A673 (cell line): ENCODE data around the gene TET1. TPM values are rescaled to one million over a fixed set of nuclear protein-coding genes. Genes with fewer than 3 reads are reported as not detected.

Source experiments
- BruUV-seq: library from RNA; stranded (reverse); fragments of 400-500 nt; replicated peaks from 2 replicates; lab custom pipeline; 2021; lab: Mats Ljungman, UMichigan
- CTCF ChIA-PET: fragments of 300-600 bp; sonication (Branson Sonifier 250); formaldehyde crosslinking; loops from one replicate; lab custom pipeline; 2022; ENCODE audit warnings: antibody characterized with exemption; lab: Charles Lee
- POLR2A ChIA-PET: fragments of 300-600 bp; sonication (Branson Sonifier 250); formaldehyde crosslinking; loops from one replicate; lab custom pipeline; 2022; ENCODE audit warnings: antibody characterized with exemption; ENCODE audit not compliant: low non-redundant PET; lab: Charles Lee
- DNase-seq: peaks from one replicate; pipeline ENCODE4 v3.0.0-alpha.2; 2015; ENCODE audit warnings: low spot score
- H3K27ac ChIP-seq: fragments of 200-600 bp; sonication (generic); 2 replicates; pipeline ENCODE4 v1.5.1; 2016; ENCODE audit warnings: mixed run types, low read depth, mild to moderate bottlenecking, mixed read lengths, antibody characterized with exemption, low read length; ENCODE audit not compliant: poor library complexity, severe bottlenecking
- H3K27me3 ChIP-seq: fragments of 200-600 bp; sonication (generic); replicated peaks from 2 replicates; pipeline ENCODE4 v1.6.1; 2017; ENCODE audit warnings: mixed run types, low read depth, mild to moderate bottlenecking, mixed read lengths, antibody characterized with exemption, low read length; ENCODE audit not compliant: insufficient read depth, poor library complexity
- H3K36me3 ChIP-seq: fragments of 200-600 bp; sonication (generic); 2 replicates; pipeline ENCODE4 v1.6.1; 2016; ENCODE audit warnings: mixed run types, mild to moderate bottlenecking, mixed read lengths, antibody characterized with exemption, low read length; ENCODE audit not compliant: insufficient read depth, poor library complexity, severe bottlenecking
- H3K4me1 ChIP-seq: fragments of 200-600 bp; sonication (generic); 2 replicates; pipeline ENCODE4 v1.6.1; 2017; ENCODE audit warnings: mixed run types, mild to moderate bottlenecking, mixed read lengths, antibody characterized with exemption, low read length; ENCODE audit not compliant: insufficient read depth, poor library complexity, severe bottlenecking
- H3K4me3 ChIP-seq: fragments of 200-600 bp; sonication (generic); 2 replicates; pipeline ENCODE4 v1.5.1; 2016; ENCODE audit warnings: low read depth, mixed run types, mild to moderate bottlenecking, mixed read lengths, low read length; ENCODE audit not compliant: poor library complexity, severe bottlenecking
- H3K9me3 ChIP-seq: fragments of 200-600 bp; sonication (generic); 2 replicates; pipeline ENCODE4 v1.6.1; 2016; ENCODE audit warnings: mixed run types, low read depth, mild to moderate bottlenecking, mixed read lengths, antibody characterized with exemption, low read length; ENCODE audit not compliant: poor library complexity, severe bottlenecking
- EZH2 ChIP-seq: fragments of 200-600 bp; sonication (generic); IDR thresholded peaks from 2 replicates; pipeline ENCODE4 v1.6.1; 2017; ENCODE audit warnings: borderline replicate concordance, low read depth, mild to moderate bottlenecking, mixed read lengths, antibody characterized with exemption, low read length; ENCODE audit not compliant: poor library complexity, severe bottlenecking
- intact Hi-C: fragments of 100-400 bp; cut with micrococcal nuclease; formaldehyde crosslinking; loops from one replicate; pipeline ENCODE4 v1.10.0; 2022; ENCODE audit not compliant: unreplicated experiment
- total RNA-seq: library from RNA; stranded (reverse); gene quantifications from 2 replicates; pipeline ENCODE4 v1.2.3, GENCODE V29; 2021
- TF ChIP-seq, protein P1 (sequence below): fragments of 300-800, 200-600 bp; sonication (generic); conservative IDR thresholded peaks from 2 replicates; pipeline ENCODE4 v1.5.1; 2017; ENCODE audit warnings: low read depth, mild to moderate bottlenecking, antibody characterized with exemption, low read length, moderate library complexity, mixed read lengths

TET1 gene
- total RNA-seq, 1 experiment from 2014 or later, result 15.2 TPM

DNA sequence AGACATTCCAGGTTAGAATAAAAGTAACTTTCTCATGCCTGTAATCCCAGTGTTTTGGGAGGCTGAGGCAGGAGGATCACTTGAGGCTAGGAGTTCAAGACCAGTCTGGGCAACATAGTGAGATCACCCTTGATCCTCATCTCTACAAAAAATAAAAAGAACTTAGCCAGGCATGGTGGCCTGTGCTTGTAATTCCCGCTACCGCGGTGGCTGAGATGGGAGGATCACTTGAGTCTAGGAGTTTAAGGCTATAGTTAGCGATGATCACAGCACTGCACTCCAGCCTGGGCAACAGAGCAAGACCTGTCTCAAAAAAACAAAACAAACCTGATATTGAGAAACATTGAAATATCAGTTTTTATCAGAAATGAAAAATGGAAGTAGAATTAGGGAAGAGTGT, 4.6 kb downstream of the TET1 start:
- no peaks in the 10 kb centered on the region for H3K36me3 ChIP-seq
- BruUV-seq, result no TSS peak
- intact Hi-C loops, result loop anchor here (5.0 kb wide), 1 partner anchor 158 kb away; the partner anchor contains the start of gene CCAR1
- CTCF ChIA-PET, result no interaction called here
- H3K4me3 ChIP-seq, result no peak overlapping the region
- TF ChIP-seq, protein P1, sequence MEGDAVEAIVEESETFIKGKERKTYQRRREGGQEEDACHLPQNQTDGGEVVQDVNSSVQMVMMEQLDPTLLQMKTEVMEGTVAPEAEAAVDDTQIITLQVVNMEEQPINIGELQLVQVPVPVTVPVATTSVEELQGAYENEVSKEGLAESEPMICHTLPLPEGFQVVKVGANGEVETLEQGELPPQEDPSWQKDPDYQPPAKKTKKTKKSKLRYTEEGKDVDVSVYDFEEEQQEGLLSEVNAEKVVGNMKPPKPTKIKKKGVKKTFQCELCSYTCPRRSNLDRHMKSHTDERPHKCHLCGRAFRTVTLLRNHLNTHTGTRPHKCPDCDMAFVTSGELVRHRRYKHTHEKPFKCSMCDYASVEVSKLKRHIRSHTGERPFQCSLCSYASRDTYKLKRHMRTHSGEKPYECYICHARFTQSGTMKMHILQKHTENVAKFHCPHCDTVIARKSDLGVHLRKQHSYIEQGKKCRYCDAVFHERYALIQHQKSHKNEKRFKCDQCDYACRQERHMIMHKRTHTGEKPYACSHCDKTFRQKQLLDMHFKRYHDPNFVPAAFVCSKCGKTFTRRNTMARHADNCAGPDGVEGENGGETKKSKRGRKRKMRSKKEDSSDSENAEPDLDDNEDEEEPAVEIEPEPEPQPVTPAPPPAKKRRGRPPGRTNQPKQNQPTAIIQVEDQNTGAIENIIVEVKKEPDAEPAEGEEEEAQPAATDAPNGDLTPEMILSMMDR, result no peak
- TF ChIP-seq EZH2, result no peak
- no peak overlapping the region for H3K27ac ChIP-seq
- H3K9me3 ChIP-seq, result no peaks in the 10 kb centered on the region
- H3K27me3 ChIP-seq, result no peaks in the 10 kb centered on the region
- DNase-seq, result no peak
- POLR2A ChIA-PET, result no interaction called here
- H3K4me1 ChIP-seq, result peaks cover 12% of the 10 kb centered on the region

DNA sequence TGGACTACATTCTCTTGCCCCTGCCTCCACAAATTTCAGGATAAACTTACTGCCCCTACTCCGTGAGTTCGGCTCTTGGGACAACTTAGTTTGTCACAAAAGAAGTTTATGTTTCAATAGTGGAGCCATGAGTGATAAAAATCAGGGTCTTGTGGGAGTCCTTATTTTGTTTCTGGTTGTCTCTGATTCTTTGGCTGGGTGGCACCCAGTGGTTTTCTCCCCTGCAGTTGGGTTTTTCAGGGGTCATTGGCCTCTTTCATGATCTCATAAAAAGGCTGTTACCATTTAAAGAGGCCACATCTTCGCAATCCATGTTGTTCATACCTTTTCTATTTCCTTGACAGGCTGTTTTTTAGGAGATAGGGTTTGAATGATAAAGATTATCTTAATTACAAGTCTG, 5.5 kb downstream of the TET1 start:
- no peak for TF ChIP-seq EZH2
- TF ChIP-seq, protein P1, result no peak
- peak overlapping the region; percentile 18 for H3K27ac ChIP-seq
- H3K4me1 ChIP-seq, result peaks cover 10% of the 10 kb centered on the region
- H3K36me3 ChIP-seq, result no peaks in the 10 kb centered on the region
- H3K9me3 ChIP-seq, result no peaks in the 10 kb centered on the region
- POLR2A ChIA-PET, result no interaction called here
- H3K27me3 ChIP-seq, result no peaks in the 10 kb centered on the region
- CTCF ChIA-PET, result interaction anchor here (0.9 kb wide), 1 partner anchor 15 kb away, joined by 3 read pairs; no protein-coding TSS in a partner anchor
- DNase-seq, result no peak
- no peak overlapping the region for H3K4me3 ChIP-seq
- intact Hi-C loops, result no loop called here
- BruUV-seq, result no TSS peak

DNA sequence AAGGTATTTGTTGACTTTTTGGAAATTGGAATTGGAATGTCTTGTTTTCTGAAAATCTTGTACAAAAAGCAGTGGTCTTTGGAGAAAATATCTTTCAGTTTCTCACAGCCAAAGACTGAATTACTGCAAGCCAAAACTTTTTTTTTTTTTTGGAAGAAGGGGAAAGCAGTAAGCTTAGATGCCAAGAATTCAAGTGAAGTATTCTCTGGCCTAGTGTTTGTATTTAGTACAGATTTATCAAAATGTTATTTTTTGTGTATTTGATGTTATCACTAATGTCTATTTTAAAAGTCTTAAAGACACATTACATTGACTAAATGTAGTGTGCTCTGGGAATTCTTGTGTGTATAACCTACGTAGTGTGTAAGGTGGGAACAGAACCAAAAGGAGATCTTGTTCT, 6.2 kb downstream of the TET1 start:
- DNase-seq, result no peak
- POLR2A ChIA-PET, result interaction anchor here (0.5 kb wide), 1 partner anchor 45 kb away, joined by 31 read pairs; no protein-coding TSS in a partner anchor
- no peaks in the 10 kb centered on the region for H3K27me3 ChIP-seq
- no TSS peak for BruUV-seq
- TF ChIP-seq, protein P1, result no peak
- TF ChIP-seq EZH2, result no peak
- no peaks in the 10 kb centered on the region for H3K36me3 ChIP-seq
- no peaks in the 10 kb centered on the region for H3K9me3 ChIP-seq
- H3K4me3 ChIP-seq, result no peak overlapping the region
- peaks cover 10% of the 10 kb centered on the region for H3K4me1 ChIP-seq
- peak overlapping the region; percentile 18 for H3K27ac ChIP-seq
- intact Hi-C loops, result no loop called here
- CTCF ChIA-PET, result interaction anchor here (0.9 kb wide), 1 partner anchor 15 kb away, joined by 3 read pairs; no protein-coding TSS in a partner anchor
